Testis (tissue), 3 donors: ENCODE measurements around the gene IL22RA1. TPM values are rescaled to one million over a fixed set of nuclear protein-coding genes. Genes with fewer than 3 reads are reported as not detected.

ENCODE experiments used
- DNase-seq: peaks from one replicate; pipeline ENCODE4 v3.0.0-alpha.2; 2019
- H3K27ac ChIP-seq, 2 donors: fragments of 200-600 bp; sonication (generic); one replicate each; pipeline ENCODE4 v1.5.1; 2019
- H3K27me3 ChIP-seq: fragments of 200-600 bp; sonication (generic); one replicate; pipeline ENCODE4 v1.5.1; 2019
- H3K36me3 ChIP-seq: fragments of 200-600 bp; sonication (generic); one replicate; pipeline ENCODE4 v1.5.1; 2017; ENCODE audit warnings: low read depth; ENCODE audit errors: missing control alignments
- H3K4me1 ChIP-seq: fragments of 200-600 bp; sonication (generic); one replicate; pipeline ENCODE4 v1.5.1; 2019
- H3K4me3 ChIP-seq, 2 donors: fragments of 200-600 bp; sonication (generic); one replicate each; pipeline ENCODE4 v1.5.1; 2017 to 2019
- H3K9me3 ChIP-seq: fragments of 200-600 bp; sonication (generic); one replicate; pipeline ENCODE4 v1.5.1; 2017
- CTCF ChIP-seq, 3 experiments: fragments of 450-650 bp in 2 of 3; fragments of 200-600 bp in 1 of 3; sonication (generic) in 1 of 3; IDR thresholded peaks; one replicate each; pipeline ENCODE4 v1.5.1; 2016 to 2019; ENCODE audit warnings: antibody characterized with exemption in 3 of 3, mild to moderate bottlenecking in 2 of 3, moderate library complexity in 1 of 3
- POLR2A ChIP-seq: fragments of 450-650 bp; IDR thresholded peaks from one replicate; pipeline ENCODE4 v1.6.1; 2017; ENCODE audit warnings: antibody characterized with exemption, mild to moderate bottlenecking, moderate library complexity
- WGBS, 2 donors: methylation state at CpG; one replicate each; pipeline ENCODE4 v1.1.5; 2018; 5-methylcytosine and 5-hydroxymethylcytosine counted together
- intact Hi-C: fragments of 100-400 bp; cut with DNase I; formaldehyde crosslinking; loops from one replicate; pipeline ENCODE4 v1.15.1; 2023; ENCODE audit warnings: low total_unique reads
- polyA plus RNA-seq: library from polyadenylated mRNA; stranded (reverse); fragments of 350-450 nt; fragmentation: Illumina TruSeq; extraction: RNeasy Lipid Tissue Mini Kit (QIAGEN cat#74804); gene quantifications from one replicate; pipeline ENCODE4 v1.2.3, GENCODE V29; 2014; ENCODE audit warnings: low read depth, low replicate concordance; ENCODE audit not compliant: insufficient read depth
- total RNA-seq, 2 donors: library from RNA; depleted of rRNA; stranded (reverse); fragments of >200 nt; gene quantifications; one replicate each; pipeline ENCODE4 v1.2.3, GENCODE V29; 2016

Gene IL22RA1
- total and polyA plus RNA-seq, 3 donors from 2014 or later = 0.31 to 0.95 (median 0.93) TPM

- no peak for TF ChIP-seq POLR2A
- no peak for TF ChIP-seq CTCF (IDR thresholded peaks at IDR 0.05)
- intact Hi-C loops = no loop called here
These were observed 26.3 kb upstream of the IL22RA1 start for GRCh38 chr1:24169286-24169685.

GRCh38 chr1:24168245-24168644 lies 25.3 kb upstream of the IL22RA1 start:
- intact Hi-C loops = no loop called here
- no peak for DNase-seq
- H3K36me3 ChIP-seq = no peaks in the 10 kb centered on the region
- H3K9me3 ChIP-seq = no peaks in the 10 kb centered on the region
- H3K27ac ChIP-seq = no peak overlapping the region
- TF ChIP-seq POLR2A = no peak
- TF ChIP-seq CTCF (IDR thresholded peaks at IDR 0.05) = no peak
- no peaks in the 10 kb centered on the region for H3K4me1 ChIP-seq
- no peak overlapping the region for H3K4me3 ChIP-seq
- no peaks in the 10 kb centered on the region for H3K27me3 ChIP-seq
- 54 to 86% methylated on average over 7 of the region's 7 CpGs for WGBS, 2 donors

More at GRCh38 chr1:24169286-24169685, 26.3 kb upstream of the IL22RA1 start:
- Histone ChIP-seq H3K27ac (no peak overlapping the region), H3K9me3 (no peaks in the 10 kb centered on the region), H3K27me3 (no peaks in the 10 kb centered on the region), H3K4me3 (no peak overlapping the region), H3K4me1 (no peaks in the 10 kb centered on the region), H3K36me3 (no peaks in the 10 kb centered on the region)
- 93 to 94% methylated on average over 12 of the region's 12 CpGs for WGBS, 2 donors
- no peak for DNase-seq

- Histone ChIP-seq H3K4me3 (no peak overlapping the region), H3K36me3 (no peaks in the 10 kb centered on the region), H3K27me3 (no peaks in the 10 kb centered on the region), H3K9me3 (no peaks in the 10 kb centered on the region), H3K4me1 (no peaks in the 10 kb centered on the region), H3K27ac (no peak overlapping the region)
- intact Hi-C loops = no loop called here
- no peak for DNase-seq
- no peak for TF ChIP-seq POLR2A
- TF ChIP-seq CTCF (IDR thresholded peaks at IDR 0.05) = no peak
- WGBS, 2 donors = 37 to 54% methylated on average over 4 of the region's 4 CpGs
These were observed 24.1 kb upstream of the IL22RA1 start for GRCh38 chr1:24167008-24167407.

- TF ChIP-seq CTCF (IDR thresholded peaks at IDR 0.05) (no peak), POLR2A (no peak)
- Histone ChIP-seq H3K27me3 (no peaks in the 10 kb centered on the region), H3K9me3 (no peaks in the 10 kb centered on the region), H3K27ac (no peak overlapping the region), H3K4me3 (no peak overlapping the region), H3K4me1 (no peaks in the 10 kb centered on the region), H3K36me3 (no peaks in the 10 kb centered on the region)
- WGBS, 2 donors = 96% methylated on average over 2 of the region's 2 CpGs
- intact Hi-C loops = no loop called here
- no peak for DNase-seq
These were observed 22.6 kb upstream of the IL22RA1 start for GRCh38 chr1:24165500-24165899.

- WGBS, 2 donors = 94% methylated on average over 3 of the region's 3 CpGs
- no peak overlapping the region for H3K4me3 ChIP-seq
- no peak overlapping the region for H3K27ac ChIP-seq
- H3K4me1 ChIP-seq = no peaks in the 10 kb centered on the region
- TF ChIP-seq CTCF (IDR thresholded peaks at IDR 0.05) = no peak
- TF ChIP-seq POLR2A = no peak
- no peaks in the 10 kb centered on the region for H3K27me3 ChIP-seq
- DNase-seq = no peak
- H3K9me3 ChIP-seq = no peaks in the 10 kb centered on the region
- intact Hi-C loops = no loop called here
- no peaks in the 10 kb centered on the region for H3K36me3 ChIP-seq
These were observed 21.1 kb upstream of the IL22RA1 start for GRCh38 chr1:24164004-24164403.
